HepG2 (cell line): ENCODE measurements around the gene UBE2H. TPM values are rescaled to one million over a fixed set of nuclear protein-coding genes. Genes with fewer than 3 reads are reported as not detected.

Experiments
- ATAC-seq: fragments of 200-7000 bp; cut with Tn5 transposase; 3 replicates; pipeline ENCODE4 v1.9.1; 2020; ENCODE audit warnings: mild to moderate bottlenecking, moderate library complexity
- BruUV-seq: library from RNA; stranded (reverse); fragments of 400-500 nt; replicated peaks from 2 replicates; lab custom pipeline; 2021; lab: Mats Ljungman, UMichigan
- CTCF ChIA-PET: fragments of 300-600 bp; formaldehyde crosslinking; extraction: SDS; loops from one replicate; lab custom pipeline; 2021; ENCODE audit warnings: low total read pairs, inconsistent platforms, low intra/inter-chr PET ratio; lab: Yijun Ruan, JAX
- POLR2A ChIA-PET: fragments of 350-600 bp; sonication (Branson Sonifier 250); formaldehyde crosslinking; loops from one replicate; lab custom pipeline; 2020; ENCODE audit warnings: antibody characterized with exemption, inconsistent platforms; lab: Yijun Ruan, JAX
- DNase-seq: peaks from one replicate; pipeline ENCODE4 v3.0.0-alpha.2; 2015; ENCODE audit warnings: low spot score
- FAIRE-seq: peaks from 3 replicates; lab custom pipeline; 2011; peaks lifted over from hg19 to GRCh38; lab: Jason Lieb, UNC
- H2AFZ ChIP-seq: one replicate; pipeline ENCODE4 v1.6.1; 2011; ENCODE audit warnings: low read length, inconsistent platforms
- H3K27ac ChIP-seq: fragments of 300-600 bp; 3 replicates; pipeline ENCODE4 v1.8.0; 2011; ENCODE audit warnings: mixed run types, mild to moderate bottlenecking, mixed read lengths, low read length, inconsistent platforms; ENCODE audit not compliant: insufficient read depth; ENCODE audit errors: extremely low read length
- H3K27me3 ChIP-seq, 2 experiments: fragments of 200-600 bp in 1 of 2; 2 replicates in 1 of 2; 3 replicates in 1 of 2; pipeline versions ENCODE4 v1.6.0 to v1.8.0; 2011; ENCODE audit warnings: low read length in 2 of 2, mild to moderate bottlenecking in 2 of 2, moderate library complexity in 2 of 2, inconsistent platforms in 1 of 2; ENCODE audit not compliant: insufficient read depth in 2 of 2, control insufficient read depth in 1 of 2
- H3K36me3 ChIP-seq, 2 experiments: fragments of 200-600 bp in 1 of 2; replicated peaks in 1 of 2; 2 replicates in 1 of 2; 3 replicates in 1 of 2; pipeline versions ENCODE4 v1.5.1 to v1.8.0; 2011; ENCODE audit warnings: low read length in 2 of 2, inconsistent platforms in 1 of 2; ENCODE audit not compliant: insufficient read depth in 2 of 2, control insufficient read depth in 1 of 2
- H3K4me1 ChIP-seq: 2 replicates; pipeline ENCODE4 v1.5.1; 2012; ENCODE audit warnings: low read length, inconsistent platforms; ENCODE audit not compliant: insufficient read depth
- H3K4me2 ChIP-seq: 2 replicates; pipeline ENCODE4 v1.6.0; 2011; ENCODE audit warnings: low read depth, low read length, inconsistent platforms
- H3K4me3 ChIP-seq, 3 experiments: fragments of 200-600 bp in 1 of 3; sonication (generic), shearing (Covaris generic) in 1 of 3; replicated peaks in 1 of 3; 2 replicates each; pipeline ENCODE4 v1.5.1; 2011 to 2016; ENCODE audit warnings: low read length in 3 of 3, inconsistent platforms in 2 of 3, low read depth in 2 of 3, mild to moderate bottlenecking in 2 of 3, control low read depth in 1 of 3, mixed read lengths in 1 of 3; ENCODE audit not compliant: insufficient read depth in 1 of 3
- H3K79me2 ChIP-seq: one replicate; pipeline ENCODE4 v1.6.1; 2011; ENCODE audit warnings: low read length, inconsistent platforms; ENCODE audit not compliant: insufficient read depth
- H3K9ac ChIP-seq: 2 replicates; pipeline ENCODE4 v1.6.0; 2011; ENCODE audit warnings: mild to moderate bottlenecking, low read depth, low read length, inconsistent platforms; ENCODE audit not compliant: insufficient read depth
- H3K9me3 ChIP-seq: 2 replicates; pipeline ENCODE4 v1.5.1; 2012; ENCODE audit warnings: mild to moderate bottlenecking, low read length
- H4K20me1 ChIP-seq: 2 replicates; pipeline ENCODE4 v1.6.0; 2011; ENCODE audit warnings: inconsistent platforms, mild to moderate bottlenecking, low read length, moderate library complexity; ENCODE audit not compliant: insufficient read depth
- CHD4 ChIP-seq: fragments of 200-600 bp; sonication (generic); IDR thresholded peaks from 2 replicates; pipeline ENCODE4 v1.7.0; 2017; ENCODE audit warnings: mild to moderate bottlenecking, low read length, borderline replicate concordance
- EP300 ChIP-seq, 3 experiments: sonication (generic) in 1 of 3; formaldehyde crosslinking in 1 of 3; IDR thresholded peaks; 2 replicates each; pipeline versions ENCODE4 v1.5.1 to v1.6.1; 2011 to 2020; ENCODE audit warnings: low read depth in 2 of 3, low read length in 2 of 3, borderline replicate concordance in 1 of 3, improper control_type of control experiment in 1 of 3, mild to moderate bottlenecking in 1 of 3, missing genetic modification reagents in 1 of 3, moderate library complexity in 1 of 3
- FOXA1 ChIP-seq, 2 experiments: fragments of 450-650 bp in 1 of 2; sonication (generic) in 1 of 2; formaldehyde crosslinking in 1 of 2; IDR thresholded peaks; 2 replicates each; pipeline versions ENCODE4 v1.4.0 to v1.6.1; 2016 to 2020; ENCODE audit warnings: missing genetic modification reagents in 1 of 2
- YY1 ChIP-seq: IDR thresholded peaks from 2 replicates; pipeline ENCODE4 v1.6.1; 2011; ENCODE audit warnings: low read length, low read depth, moderate library complexity, mild to moderate bottlenecking; ENCODE audit not compliant: insufficient read depth, insufficient replicate concordance
- WGBS: methylation state at CpG from one replicate; pipeline ENCODE4 v1.1.6; 2017; ENCODE audit warnings: low lambda C conversion rate; 5-methylcytosine and 5-hydroxymethylcytosine counted together
- in situ Hi-C: cut with HindIII; loops from 2 replicates; pipeline ENCODE4 v1.10.0; 2017; ENCODE audit warnings: low pct_unique_long_range_greater_than_20kb; ENCODE audit not compliant: extremely low pct_ligation_motif_present
- intact Hi-C: fragments of 100-400 bp; cut with micrococcal nuclease; formaldehyde crosslinking; loops from one replicate; pipeline ENCODE4 v1.10.0; 2022; ENCODE audit not compliant: unreplicated experiment
- polyA plus RNA-seq, 8 experiments: library from polyadenylated mRNA; depleted of rRNA in 3 of 8; stranded (reverse) in 7 of 8; unstranded in 1 of 8; fragments of >200 nt; fragmentation: Illumina TruSeq in 4 of 8; extraction: Trizol in 4 of 8; gene quantifications; 2 replicates each; pipeline versions ENCODE4 v1.2.1 to v1.2.3, GENCODE V29; 2011 to 2016; ENCODE audit warnings: low read depth in 4 of 8, missing spikeins in 1 of 8, mixed read lengths in 1 of 8; ENCODE audit not compliant: insufficient read depth in 1 of 8
- total RNA-seq, 5 experiments: library from RNA; depleted of rRNA; stranded (reverse); fragments of >200 nt; fragmentation: Illumina TruSeq; extraction: Trizol; gene quantifications; 2 replicates each; pipeline ENCODE4 v1.2.3, GENCODE V29; 2016; ENCODE audit warnings: low read depth in 1 of 5
- TF ChIP-seq, protein P1 (sequence below): sonication (generic); formaldehyde crosslinking; IDR thresholded peaks from 2 replicates; pipeline ENCODE4 v1.4.0; 2020; ENCODE audit warnings: mild to moderate bottlenecking, missing genetic modification reagents
- TF ChIP-seq, protein P2 (sequence below): sonication (generic); formaldehyde crosslinking; IDR thresholded peaks from 2 replicates; pipeline ENCODE4 v1.4.0; 2020; ENCODE audit warnings: low read depth, mild to moderate bottlenecking, missing genetic modification reagents

The UBE2H gene
- total and polyA plus RNA-seq, 2 of the 13 experiments (the other 11 are each of a cell fraction or from before 2014, with no cell fraction given), result 15.5 to 40.1 TPM

- TF ChIP-seq CHD4, result no peak
- TF ChIP-seq, protein P1, sequence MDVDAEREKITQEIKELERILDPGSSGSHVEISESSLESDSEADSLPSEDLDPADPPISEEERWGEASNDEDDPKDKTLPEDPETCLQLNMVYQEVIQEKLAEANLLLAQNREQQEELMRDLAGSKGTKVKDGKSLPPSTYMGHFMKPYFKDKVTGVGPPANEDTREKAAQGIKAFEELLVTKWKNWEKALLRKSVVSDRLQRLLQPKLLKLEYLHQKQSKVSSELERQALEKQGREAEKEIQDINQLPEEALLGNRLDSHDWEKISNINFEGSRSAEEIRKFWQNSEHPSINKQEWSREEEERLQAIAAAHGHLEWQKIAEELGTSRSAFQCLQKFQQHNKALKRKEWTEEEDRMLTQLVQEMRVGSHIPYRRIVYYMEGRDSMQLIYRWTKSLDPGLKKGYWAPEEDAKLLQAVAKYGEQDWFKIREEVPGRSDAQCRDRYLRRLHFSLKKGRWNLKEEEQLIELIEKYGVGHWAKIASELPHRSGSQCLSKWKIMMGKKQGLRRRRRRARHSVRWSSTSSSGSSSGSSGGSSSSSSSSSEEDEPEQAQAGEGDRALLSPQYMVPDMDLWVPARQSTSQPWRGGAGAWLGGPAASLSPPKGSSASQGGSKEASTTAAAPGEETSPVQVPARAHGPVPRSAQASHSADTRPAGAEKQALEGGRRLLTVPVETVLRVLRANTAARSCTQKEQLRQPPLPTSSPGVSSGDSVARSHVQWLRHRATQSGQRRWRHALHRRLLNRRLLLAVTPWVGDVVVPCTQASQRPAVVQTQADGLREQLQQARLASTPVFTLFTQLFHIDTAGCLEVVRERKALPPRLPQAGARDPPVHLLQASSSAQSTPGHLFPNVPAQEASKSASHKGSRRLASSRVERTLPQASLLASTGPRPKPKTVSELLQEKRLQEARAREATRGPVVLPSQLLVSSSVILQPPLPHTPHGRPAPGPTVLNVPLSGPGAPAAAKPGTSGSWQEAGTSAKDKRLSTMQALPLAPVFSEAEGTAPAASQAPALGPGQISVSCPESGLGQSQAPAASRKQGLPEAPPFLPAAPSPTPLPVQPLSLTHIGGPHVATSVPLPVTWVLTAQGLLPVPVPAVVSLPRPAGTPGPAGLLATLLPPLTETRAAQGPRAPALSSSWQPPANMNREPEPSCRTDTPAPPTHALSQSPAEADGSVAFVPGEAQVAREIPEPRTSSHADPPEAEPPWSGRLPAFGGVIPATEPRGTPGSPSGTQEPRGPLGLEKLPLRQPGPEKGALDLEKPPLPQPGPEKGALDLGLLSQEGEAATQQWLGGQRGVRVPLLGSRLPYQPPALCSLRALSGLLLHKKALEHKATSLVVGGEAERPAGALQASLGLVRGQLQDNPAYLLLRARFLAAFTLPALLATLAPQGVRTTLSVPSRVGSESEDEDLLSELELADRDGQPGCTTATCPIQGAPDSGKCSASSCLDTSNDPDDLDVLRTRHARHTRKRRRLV, result 0 out of 2 replicates have a peak, but pooled peaks have one; percentile 10
- peak; percentile 16 for TF ChIP-seq YY1
Measured at GRCh38 chr7:129949292-129950133, 3.2 kb downstream of the UBE2H start (continued).

DNA sequence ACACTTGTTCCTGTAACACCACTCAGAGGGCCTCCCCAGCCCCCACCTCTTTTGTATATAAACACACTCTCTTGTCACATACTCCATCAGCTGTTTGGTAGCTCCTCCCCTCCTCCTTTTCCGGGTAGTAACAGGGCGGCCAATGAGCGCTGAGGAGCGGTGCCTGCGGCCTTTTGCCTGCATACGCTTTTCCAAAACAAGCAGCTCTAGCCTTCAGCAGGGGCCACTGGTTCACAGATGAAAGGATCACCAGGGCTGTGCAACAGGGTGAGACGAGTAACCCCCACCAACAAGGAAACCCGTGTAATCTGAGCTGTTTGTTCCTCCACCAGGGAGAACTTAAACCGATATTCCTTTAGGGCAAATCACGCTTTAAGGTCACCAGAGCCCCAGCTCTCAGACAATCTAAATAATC, 3.9 kb downstream of the UBE2H start:
- peak; percentile 98 for FAIRE-seq
- WGBS, result 0% methylated on average over 7 of the region's 10 CpGs
- peaks cover 72% of the 10 kb centered on the region for H3K79me2 ChIP-seq
- TF ChIP-seq, protein P2, sequence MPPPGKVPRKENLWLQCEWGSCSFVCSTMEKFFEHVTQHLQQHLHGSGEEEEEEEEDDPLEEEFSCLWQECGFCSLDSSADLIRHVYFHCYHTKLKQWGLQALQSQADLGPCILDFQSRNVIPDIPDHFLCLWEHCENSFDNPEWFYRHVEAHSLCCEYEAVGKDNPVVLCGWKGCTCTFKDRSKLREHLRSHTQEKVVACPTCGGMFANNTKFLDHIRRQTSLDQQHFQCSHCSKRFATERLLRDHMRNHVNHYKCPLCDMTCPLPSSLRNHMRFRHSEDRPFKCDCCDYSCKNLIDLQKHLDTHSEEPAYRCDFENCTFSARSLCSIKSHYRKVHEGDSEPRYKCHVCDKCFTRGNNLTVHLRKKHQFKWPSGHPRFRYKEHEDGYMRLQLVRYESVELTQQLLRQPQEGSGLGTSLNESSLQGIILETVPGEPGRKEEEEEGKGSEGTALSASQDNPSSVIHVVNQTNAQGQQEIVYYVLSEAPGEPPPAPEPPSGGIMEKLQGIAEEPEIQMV (CRISPR knock-in tag), result no peak
- TF ChIP-seq EP300 (IDR thresholded peaks at IDR 0.05; ENCODE audit: low read depth in 2 of 2, low read length in 2 of 2) (peak in 1 of 2 experiments; percentile 94; a peak in 3 of 4 replicates), EP300 (CRISPR knock-in tag; IDR thresholded peaks at IDR 0.05; ENCODE audit: borderline replicate concordance) (peak; percentile 75; the same call in 1 of the 2 replicates), FOXA1 (IDR thresholded peaks at IDR 0.05) (no peak), FOXA1 (CRISPR knock-in tag; IDR thresholded peaks at IDR 0.05) (peak; percentile 3; the same call in 1 of the 2 replicates)

More for the DNA sequence above, 3.9 kb downstream of the UBE2H start:
- Histone ChIP-seq H4K20me1 (peaks cover 22% of the 10 kb centered on the region), H3K27me3 (no peaks in the 10 kb centered on the region; a peak in 1 of 5 replicates), H3K4me1 (peaks cover 43% of the 10 kb centered on the region), H2AFZ (no peak overlapping the region), H3K27ac (peak overlapping the region; percentile 92), H3K9ac (peak overlapping the region; percentile 90), H3K4me2 (peak overlapping the region; percentile 76), H3K36me3 (peaks cover 0 to 3% of the 10 kb centered on the region in 2 experiments; a peak in 2 of 5 replicates), H3K4me3 (peak overlapping the region; percentile 86 to 94 (median 87); a peak in 5 of 6 replicates), H3K9me3 (no peaks in the 10 kb centered on the region)
- intact Hi-C loops (loop anchor here (2.0 to 5.0 kb wide), 2 partner anchors 43 to 62 kb away; no protein-coding TSS in a partner anchor), in situ Hi-C loops (no loop called here)
- DNase-seq (peak; percentile 97), ATAC-seq (peak; percentile 92)
- ChIA-PET POLR2A (interaction anchor here (0.8 to 2.9 kb wide), 7 partner anchors 10 to 379 kb away, joined by 3 to 28 read pairs (median 4); partner anchors contain the start of gene TMEM209), CTCF (no interaction called here)
- BruUV-seq, result no TSS peak
